Heart left ventricle (tissue), 16 donors: ENCODE measurements around the gene FBXO17. TPM values are rescaled to one million over a fixed set of nuclear protein-coding genes. Genes with fewer than 3 reads are reported as not detected.
A peak's percentile ranks its signal among the peaks of the same experiment; 100 is the strongest.

Experiments used
- ATAC-seq, 4 donors: fragments of 200-7000 bp; cut with Tn5 transposase; one replicate each; pipeline ENCODE4 v1.9.1; 2020 to 2022; ENCODE audit warnings: moderate library complexity in 4 of 4, mild to moderate bottlenecking in 3 of 4, moderate number of reproducible peaks in 1 of 4
- DNase-seq, 5 donors: peaks; one replicate each; pipeline ENCODE4 v3.0.0-alpha.2; 2020
- H3K27ac ChIP-seq, 12 donors: fragments of 200-600 bp; sonication (generic) in 4 of 12; one replicate each; pipeline versions ENCODE4 v1.5.0 to v1.8.0; 2016 to 2022; ENCODE audit warnings: mild to moderate bottlenecking in 2 of 12
- H3K27me3 ChIP-seq, 9 donors: fragments of 200-600 bp; sonication (generic) in 2 of 9; one replicate each; pipeline versions ENCODE4 v1.5.1 to v1.8.0; 2016 to 2022; ENCODE audit warnings: mild to moderate bottlenecking in 3 of 9
- H3K36me3 ChIP-seq, 9 donors: fragments of 200-600 bp; sonication (generic) in 2 of 9; one replicate each; pipeline versions ENCODE4 v1.5.0 to v1.8.0; 2018 to 2022; ENCODE audit warnings: mild to moderate bottlenecking in 2 of 9
- H3K4me1 ChIP-seq, 12 donors: fragments of 200-600 bp; sonication (generic) in 4 of 12; one replicate each; pipeline versions ENCODE4 v1.5.0 to v1.8.0; 2016 to 2022; ENCODE audit warnings: mild to moderate bottlenecking in 3 of 12
- H3K4me3 ChIP-seq, 12 donors: fragments of 200-600 bp; sonication (generic) in 4 of 12; one replicate each; pipeline versions ENCODE4 v1.5.0 to v1.8.0; 2017 to 2022; ENCODE audit warnings: mild to moderate bottlenecking in 9 of 12, moderate library complexity in 4 of 12
- H3K9me3 ChIP-seq, 12 donors: fragments of 200-600 bp; sonication (generic) in 4 of 12; one replicate each; pipeline versions ENCODE4 v1.5.0 to v1.8.0; 2016 to 2022; ENCODE audit warnings: mild to moderate bottlenecking in 1 of 12
- POLR2A ChIP-seq, 2 donors: fragments of 450-650 bp; IDR thresholded peaks; one replicate each; pipeline ENCODE4 v1.6.1; 2017; ENCODE audit warnings: antibody characterized with exemption in 2 of 2, mild to moderate bottlenecking in 2 of 2, moderate library complexity in 2 of 2
- WGBS, 4 donors: extraction: QIAGEN DNeasy Blood & Tissue Kit in 2 of 4; methylation state at CpG; one replicate each; pipeline versions ENCODE4 v1.1.5 to v1.1.7; 2013 to 2018; 5-methylcytosine and 5-hydroxymethylcytosine counted together
- intact Hi-C, 10 donors: fragments of 100-400 bp; cut with DNase I; formaldehyde crosslinking; loops; one replicate each; pipeline versions ENCODE4 v1.11.1 to v1.14.2; 2022
- polyA plus RNA-seq, 2 donors: library from polyadenylated mRNA; stranded (reverse); fragments of 200-250 nt; gene quantifications; one replicate each; pipeline ENCODE4 v1.2.3, GENCODE V29; 2013
- total RNA-seq, 9 donors: library from RNA; depleted of rRNA in 2 of 9; stranded (reverse); fragments of >200 nt in 2 of 9; fragmentation: NEBNext Ultra II Directional in 3 of 9; extraction: Animal tissue kit (Norgen Biotek cat#: 25700) in 3 of 9; gene quantifications; one replicate each; pipeline versions ENCODE4 v1.1.0 to v1.2.4, GENCODE V29; 2016 to 2023
- TF ChIP-seq, protein P1 (sequence below), 12 donors: fragments of 200-600 bp; sonication (generic) in 4 of 12; IDR thresholded peaks; one replicate each; pipeline versions ENCODE4 v1.5.0 to v1.8.0; 2018 to 2022; ENCODE audit warnings: antibody characterized with exemption in 12 of 12, mild to moderate bottlenecking in 5 of 12
- donor health status: ischemic (EF 13 %, LVEDD 7.1; RV severe dilation, severe dysfunction).
- donor health status: healthy with polysubstance abuse.
- donor health status: DM: no; HTN: yes; CAD: no.
- donor health status: DM: no; HTN: no; CAD: no.
- donor health status: ischemic (EF 25% LVEDD 6.9; RV normal size, moderate dysfunction).
- donor health status: ischemic (EF 25% LVEDD 5.7; RV mildly dilated, moderate dysfunction).
- donor health status: healthy.
- donor health status: DM: yes; HTN: yes; CAD: no.
- donor health status: ischemic (EF 35%, LVEDD 5.7; RV mildly dilated, moderate dysfunction).
- donor health status: nonischemic (EF 11% LVEDD 7.7; RV severe dilation, severe dysfunction).
- donor health status: DM: yes; HTN: yes; CAD: no.
- donor health status: PGD.
- donor health status: ischemic (EF 29% LVEDD 5.4; RV normal size, mild dysfunction).
- donor health status: nonischemic (EF 23%, LVEDD 6.1; RV moderate dilation, normal function).

FBXO17 gene
- total and polyA plus RNA-seq, 11 donors = 1.2 to 4.9 (median 2.4) TPM

DNA sequence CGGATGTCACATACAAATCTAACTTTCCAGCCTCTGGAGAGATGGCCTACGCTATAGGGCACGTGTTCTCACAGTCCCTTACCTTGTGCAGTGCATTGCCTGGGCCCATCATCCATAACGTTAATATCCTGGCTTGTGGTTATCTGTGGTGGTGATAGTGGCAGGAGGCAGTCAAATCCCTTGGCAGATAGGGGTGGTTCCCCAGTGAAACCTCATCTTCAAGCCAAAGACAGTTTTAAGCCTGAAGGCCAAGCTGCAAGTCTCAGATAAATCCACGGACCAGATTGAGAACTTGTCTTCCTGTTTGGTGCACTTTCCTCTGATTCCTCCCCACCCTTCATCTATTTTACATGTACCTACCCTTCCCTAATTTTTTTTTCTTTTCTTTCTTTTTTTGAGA lies 4.3 kb upstream of the FBXO17 start:
- intact Hi-C loops = no loop called here
- DNase-seq = no peak
- 60 to 77% (median 74%) methylated on average over 5 of the region's 5 CpGs for WGBS, 4 donors
- H3K27ac ChIP-seq = no peak overlapping the region
- H3K36me3 ChIP-seq = no peaks in the 10 kb centered on the region
- no peak overlapping the region for H3K4me3 ChIP-seq
- peaks cover 0 to 18% (median 5%) of the 10 kb centered on the region in 12 donors for H3K4me1 ChIP-seq
- TF ChIP-seq, protein P1, sequence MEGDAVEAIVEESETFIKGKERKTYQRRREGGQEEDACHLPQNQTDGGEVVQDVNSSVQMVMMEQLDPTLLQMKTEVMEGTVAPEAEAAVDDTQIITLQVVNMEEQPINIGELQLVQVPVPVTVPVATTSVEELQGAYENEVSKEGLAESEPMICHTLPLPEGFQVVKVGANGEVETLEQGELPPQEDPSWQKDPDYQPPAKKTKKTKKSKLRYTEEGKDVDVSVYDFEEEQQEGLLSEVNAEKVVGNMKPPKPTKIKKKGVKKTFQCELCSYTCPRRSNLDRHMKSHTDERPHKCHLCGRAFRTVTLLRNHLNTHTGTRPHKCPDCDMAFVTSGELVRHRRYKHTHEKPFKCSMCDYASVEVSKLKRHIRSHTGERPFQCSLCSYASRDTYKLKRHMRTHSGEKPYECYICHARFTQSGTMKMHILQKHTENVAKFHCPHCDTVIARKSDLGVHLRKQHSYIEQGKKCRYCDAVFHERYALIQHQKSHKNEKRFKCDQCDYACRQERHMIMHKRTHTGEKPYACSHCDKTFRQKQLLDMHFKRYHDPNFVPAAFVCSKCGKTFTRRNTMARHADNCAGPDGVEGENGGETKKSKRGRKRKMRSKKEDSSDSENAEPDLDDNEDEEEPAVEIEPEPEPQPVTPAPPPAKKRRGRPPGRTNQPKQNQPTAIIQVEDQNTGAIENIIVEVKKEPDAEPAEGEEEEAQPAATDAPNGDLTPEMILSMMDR (IDR thresholded peaks at IDR 0.05) = no peak
- no peak for TF ChIP-seq POLR2A (IDR thresholded peaks at IDR 0.05)
- H3K9me3 ChIP-seq = peaks cover 0 to 16% (median 2%) of the 10 kb centered on the region in 12 donors
- peaks cover 0 to 18% (median 0%) of the 10 kb centered on the region in 9 donors for H3K27me3 ChIP-seq
- no peak for ATAC-seq

DNA sequence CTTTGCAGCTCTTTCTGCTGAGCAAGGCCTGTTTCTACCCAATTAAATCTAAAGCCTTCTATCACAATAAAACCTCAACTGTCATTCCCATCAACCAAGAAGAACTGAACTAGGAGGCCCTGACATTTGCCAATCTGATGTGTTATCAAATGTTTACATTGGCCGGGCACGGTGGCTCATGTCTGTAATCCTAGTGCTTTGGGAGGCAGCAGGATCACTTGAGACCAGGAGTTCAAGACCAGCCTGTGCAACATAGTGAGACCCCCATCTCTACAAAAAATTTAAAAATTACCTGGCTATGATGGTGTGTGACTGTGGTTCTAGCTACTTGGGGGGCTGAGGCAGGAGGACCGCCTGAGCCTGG lies 2.8 kb upstream of the FBXO17 start:
- peaks cover 0 to 18% (median 6%) of the 10 kb centered on the region in 12 donors for H3K4me1 ChIP-seq
- intact Hi-C loops = no loop called here
- ATAC-seq (no peak), DNase-seq (no peak)
- H3K4me3 ChIP-seq = no peak overlapping the region
- H3K36me3 ChIP-seq = no peaks in the 10 kb centered on the region
- WGBS, 4 donors = 78 to 88% (median 87%) methylated on average over 3 of the region's 3 CpGs
- no peak for TF ChIP-seq POLR2A (IDR thresholded peaks at IDR 0.05)
- TF ChIP-seq, protein P1 (IDR thresholded peaks at IDR 0.05) = no peak
- H3K9me3 ChIP-seq = peaks cover 0 to 16% (median 2%) of the 10 kb centered on the region in 12 donors
- no peak overlapping the region for H3K27ac ChIP-seq
- peaks cover 0 to 18% (median 0%) of the 10 kb centered on the region in 9 donors for H3K27me3 ChIP-seq

DNA sequence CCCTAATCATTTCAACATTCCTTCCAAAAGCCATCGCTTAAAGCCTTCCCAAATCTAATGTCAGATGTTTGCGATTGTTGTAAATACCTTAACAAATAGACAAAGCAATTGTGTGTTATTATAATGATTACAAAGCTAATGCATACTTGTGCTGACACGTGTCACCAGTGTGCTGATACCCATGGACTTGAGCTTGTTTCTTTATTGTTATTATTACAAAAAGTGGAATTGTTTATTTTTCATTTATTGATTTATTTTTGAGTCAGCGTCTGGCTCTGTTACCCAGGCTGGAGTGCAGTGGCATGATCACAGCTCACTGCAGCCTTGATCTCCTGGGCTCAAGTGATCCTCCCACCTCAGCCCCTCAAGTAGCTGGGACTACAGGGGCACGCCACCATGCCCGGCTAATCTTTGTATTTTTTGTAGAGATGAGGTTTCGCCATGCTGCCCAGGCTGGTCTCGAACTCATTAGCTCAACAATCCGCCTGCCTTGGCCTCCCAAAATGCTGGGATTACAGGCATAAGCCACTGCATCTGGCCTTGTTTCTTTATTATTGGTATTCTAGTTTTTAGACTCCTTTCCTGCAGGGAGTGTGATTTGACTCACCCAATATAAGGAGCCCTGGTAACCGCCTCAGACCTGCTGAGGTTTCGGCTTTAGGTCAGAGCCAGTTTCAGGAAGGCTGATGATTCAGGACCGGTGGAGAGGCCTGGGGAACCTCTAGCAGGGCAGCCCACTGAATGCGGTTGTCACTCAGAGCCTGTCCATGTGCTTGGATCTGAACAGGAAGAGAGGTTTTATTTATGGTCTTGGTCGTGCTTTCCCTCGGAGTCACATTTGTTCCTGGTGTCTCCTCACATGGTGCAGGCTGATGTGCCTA lies 2.1 kb upstream of the FBXO17 start:
- Histone ChIP-seq H3K36me3 (no peaks in the 10 kb centered on the region), H3K27ac (no peak overlapping the region), H3K27me3 (peaks cover 0 to 18% (median 0%) of the 10 kb centered on the region in 9 donors), H3K4me3 (no peak overlapping the region), H3K4me1 (peaks cover 0 to 18% (median 6%) of the 10 kb centered on the region in 12 donors), H3K9me3 (peaks cover 0 to 16% (median 2%) of the 10 kb centered on the region in 12 donors)
- WGBS, 4 donors = 84 to 90% (median 87%) methylated on average over 14 to 15 of the region's 15 CpGs
- ATAC-seq (no peak), DNase-seq (no peak)
- TF ChIP-seq, protein P1 (IDR thresholded peaks at IDR 0.05) = no peak
- TF ChIP-seq POLR2A (IDR thresholded peaks at IDR 0.05) = no peak
- intact Hi-C loops = no loop called here

DNA sequence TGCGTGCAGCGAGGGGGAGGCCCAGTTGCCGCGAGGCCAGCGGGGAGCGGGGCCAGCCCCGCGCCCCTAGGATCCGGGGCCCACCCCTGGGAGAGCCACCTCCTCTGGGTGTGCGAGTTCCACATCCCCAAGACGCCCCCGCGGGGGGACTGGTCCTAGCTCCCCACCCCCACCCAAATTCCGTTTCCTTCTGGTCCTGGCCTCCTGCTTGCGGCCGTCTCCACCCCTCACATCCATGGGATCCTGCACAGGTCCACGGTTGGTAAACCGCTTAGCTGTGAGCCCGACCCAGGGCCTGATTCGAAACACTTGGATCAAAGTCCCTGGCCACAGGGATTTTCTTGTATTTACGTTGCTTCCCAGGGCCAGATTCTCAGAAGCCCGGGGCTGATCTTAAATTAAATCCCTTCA lies 324 bp upstream of the FBXO17 start:
- ATAC-seq (peak; percentile 22 to 52 (median 46)), DNase-seq (peak in 1 of 5 donors; percentile 20)
- Histone ChIP-seq H3K27me3 (peaks cover 0 to 18% (median 0%) of the 10 kb centered on the region in 9 donors), H3K4me3 (peak overlapping the region; percentile 42 to 75 (median 62)), H3K9me3 (peaks cover 0 to 13% (median 2%) of the 10 kb centered on the region in 12 donors), H3K27ac (peak overlapping the region; percentile 43 to 91 (median 78)), H3K4me1 (peaks cover 0 to 18% (median 6%) of the 10 kb centered on the region in 12 donors), H3K36me3 (no peaks in the 10 kb centered on the region)
- WGBS, 4 donors = 6 to 21% (median 11%) methylated on average over 4 to 22 of the region's 22 CpGs
- no peak for TF ChIP-seq POLR2A (IDR thresholded peaks at IDR 0.05)
- TF ChIP-seq, protein P1 (IDR thresholded peaks at IDR 0.05) = no peak
- intact Hi-C loops = no loop called here
